ENCODE results near the gene MAD1L1.

MAD1L1 gene

GRCh38 chr7:1956141-1956540, 276.6 kb downstream of the MAD1L1 start:
- in situ Hi-C loops (cut with HindIII; ENCODE audit: low sequenced_read_pairs), result no loop called here
- no peak for TF ChIP-seq CTCF (IDR thresholded peaks at IDR 0.05; ENCODE audit: low read depth, low read length, missing control alignments)
- DNase-seq (ENCODE audit: low read depth), result no peak
- no peak overlapping the region for H3K4me3 ChIP-seq (ENCODE audit: low read depth, low read length)

GRCh38 chr7:1954366-1955004, 278.3 kb downstream of the MAD1L1 start:
- H3K4me3 ChIP-seq (ENCODE audit: low read depth, low read length), result no peak overlapping the region
- no peak for TF ChIP-seq CTCF (IDR thresholded peaks at IDR 0.05; ENCODE audit: low read depth, low read length, missing control alignments)
- DNase-seq (ENCODE audit: low read depth), result no peak
- in situ Hi-C loops (cut with HindIII; ENCODE audit: low sequenced_read_pairs), result no loop called here

GRCh38 chr7:1953199-1954190, 279.2 kb downstream of the MAD1L1 start:
- in situ Hi-C loops (cut with HindIII; ENCODE audit: low sequenced_read_pairs), result no loop called here
- H3K4me3 ChIP-seq (ENCODE audit: low read depth, low read length), result no peak overlapping the region
- DNase-seq (ENCODE audit: low read depth), result no peak
- no peak for TF ChIP-seq CTCF (IDR thresholded peaks at IDR 0.05; ENCODE audit: low read depth, low read length, missing control alignments)

- no peak for TF ChIP-seq CTCF (IDR thresholded peaks at IDR 0.05; ENCODE audit: low read depth, low read length, missing control alignments)
- no peak overlapping the region for H3K4me3 ChIP-seq (ENCODE audit: low read depth, low read length)
- in situ Hi-C loops (cut with HindIII; ENCODE audit: low sequenced_read_pairs), result no loop called here
- no peak for DNase-seq (ENCODE audit: low read depth)
These were observed 280.0 kb downstream of the MAD1L1 start for GRCh38 chr7:1952781-1953180.

GRCh38 chr7:1952169-1952760, 280.5 kb downstream of the MAD1L1 start:
- no peak for DNase-seq (ENCODE audit: low read depth)
- no peak for TF ChIP-seq CTCF (IDR thresholded peaks at IDR 0.05; ENCODE audit: low read depth, low read length, missing control alignments)
- H3K4me3 ChIP-seq (ENCODE audit: low read depth, low read length), result no peak overlapping the region
- in situ Hi-C loops (cut with HindIII; ENCODE audit: low sequenced_read_pairs), result no loop called here

- TF ChIP-seq CTCF (IDR thresholded peaks at IDR 0.05; ENCODE audit: low read depth, low read length, missing control alignments), result no peak
- no peak for DNase-seq (ENCODE audit: low read depth)
- in situ Hi-C loops (cut with HindIII; ENCODE audit: low sequenced_read_pairs), result no loop called here
- H3K4me3 ChIP-seq (ENCODE audit: low read depth, low read length), result no peak overlapping the region
These were observed 281.1 kb downstream of the MAD1L1 start for GRCh38 chr7:1951600-1951999.

Measured in astrocyte of the cerebellum (primary cell).